OCI-M2 (cell line): ENCODE measurements around the gene CDH23.

Experiments
- DNase-seq: peaks from one replicate; lab custom pipeline; 2025; ENCODE audit not compliant: unreplicated experiment; lab: John Stamatoyannopoulos, UW

Gene CDH23

DNA sequence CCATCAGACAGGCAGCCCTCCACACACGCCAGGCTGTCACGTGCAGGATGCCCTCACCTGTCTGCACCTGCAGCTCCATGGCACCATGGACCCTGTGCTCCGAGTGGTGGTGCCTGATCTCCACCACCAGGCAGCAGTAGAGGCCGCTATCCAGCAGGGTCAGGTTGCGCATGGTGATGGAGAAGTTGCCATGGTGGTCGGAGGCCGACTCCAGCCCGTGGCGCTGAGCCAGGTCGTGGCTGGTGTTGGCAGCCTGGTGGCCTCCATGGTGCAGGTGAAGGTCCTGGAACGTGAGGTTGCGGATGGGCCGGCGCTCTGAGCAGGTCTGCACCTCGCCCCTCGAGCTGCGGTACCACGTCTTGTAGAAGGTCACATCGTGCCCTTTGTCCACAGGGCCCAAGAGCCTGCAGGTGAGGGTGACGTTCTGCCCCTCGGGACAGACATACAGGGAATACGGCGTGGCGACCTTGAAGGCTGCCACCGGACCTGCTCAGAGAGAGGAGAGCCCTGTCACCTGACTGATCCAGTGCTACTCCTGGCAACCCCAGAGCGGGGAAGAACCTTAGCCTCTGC is 364.9 kb downstream of the CDH23 start:
- DNase-seq = no peak

DNA sequence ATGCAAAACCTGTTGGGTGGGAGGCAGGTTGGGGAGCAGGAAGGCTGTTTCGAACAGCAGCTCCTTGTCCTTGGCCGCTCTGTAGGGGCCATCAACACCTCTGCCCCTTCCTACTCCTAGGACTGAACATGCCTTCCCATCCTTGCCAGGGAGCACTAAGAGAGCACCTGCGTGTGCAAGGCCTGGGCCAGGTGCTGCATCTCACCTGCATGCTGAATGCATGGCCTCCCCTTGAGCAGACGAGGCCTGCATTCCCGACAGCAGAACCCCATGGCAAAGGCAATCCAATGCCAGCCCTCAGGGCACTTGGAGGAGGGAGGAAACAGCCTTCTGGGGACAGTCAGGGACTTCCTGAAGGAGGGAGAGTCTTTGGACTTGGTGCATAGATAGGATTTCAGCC is 365.6 kb downstream of the CDH23 start:
- no peak for DNase-seq

DNA sequence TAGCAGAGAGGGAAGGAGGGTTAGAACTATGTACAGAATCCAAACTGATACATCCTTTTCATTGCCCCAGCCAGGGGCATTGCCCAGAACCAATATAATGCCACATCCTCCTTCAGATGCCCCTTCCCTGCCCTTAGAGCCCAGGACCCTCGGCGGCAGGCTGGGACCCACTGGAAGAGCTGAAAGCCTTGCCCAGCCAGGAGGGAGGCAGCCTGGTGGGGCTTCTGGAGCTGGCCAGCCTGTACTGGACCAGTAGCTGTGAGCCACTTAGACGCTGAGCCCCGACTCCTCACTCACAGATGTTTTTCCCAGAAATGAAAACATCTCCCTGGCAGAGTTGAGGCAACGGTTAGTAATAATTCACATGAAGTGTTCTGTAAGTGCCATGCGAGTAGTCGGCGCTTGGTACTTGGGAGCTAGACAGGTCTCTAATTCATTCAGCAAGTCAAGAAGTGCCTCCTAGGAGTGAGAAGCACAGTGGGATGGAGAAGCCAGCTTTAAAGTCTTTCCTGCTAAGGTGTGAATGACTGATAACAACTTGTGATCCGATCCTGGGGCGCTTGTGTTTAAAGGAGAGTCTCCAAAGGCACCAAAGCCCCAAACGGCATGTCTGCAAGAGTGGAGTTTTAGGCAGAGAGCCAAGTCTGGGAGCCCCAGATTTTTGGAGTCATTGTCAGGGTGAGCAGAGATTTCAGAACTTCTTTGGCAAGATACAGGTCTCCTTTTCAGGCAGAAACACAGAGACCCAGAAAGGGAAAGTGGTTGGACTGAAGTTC is 366.8 kb downstream of the CDH23 start:
- no peak for DNase-seq

DNA sequence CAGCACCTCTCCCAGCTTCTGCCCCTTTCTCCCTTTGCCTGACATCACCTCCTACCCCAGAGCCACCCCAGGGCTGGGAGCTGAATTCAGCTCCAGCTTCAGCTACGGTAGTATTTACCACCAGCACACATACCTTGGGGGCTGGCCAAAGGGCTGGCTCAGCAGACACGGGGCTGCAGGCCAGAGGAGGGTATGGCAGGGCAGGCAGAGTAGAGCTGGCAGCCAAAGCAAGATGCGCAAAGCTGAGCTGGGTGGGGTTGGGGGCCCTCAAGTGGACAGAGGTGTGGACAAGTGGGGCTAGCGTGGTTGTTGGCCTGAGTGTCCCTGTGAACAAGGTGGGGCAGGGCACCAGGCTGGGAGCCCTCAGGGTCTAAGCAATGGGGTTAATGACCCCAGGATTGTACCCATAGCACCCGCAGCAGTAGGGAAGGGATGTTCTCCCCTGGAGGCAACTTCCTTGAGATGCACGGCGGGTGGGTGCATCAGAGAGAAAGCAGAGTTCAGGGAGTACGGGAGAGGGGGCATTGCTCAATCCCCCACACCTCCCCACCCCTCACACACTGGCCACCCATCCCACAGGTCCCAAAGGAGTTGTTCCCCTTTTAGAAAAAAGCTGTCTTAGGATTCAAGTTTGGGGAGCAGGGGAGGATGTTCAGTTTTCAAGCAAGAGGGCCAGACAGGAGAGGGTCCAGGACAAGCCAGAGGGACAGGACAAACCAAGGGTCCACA is 368.6 kb downstream of the CDH23 start:
- no peak for DNase-seq

DNA sequence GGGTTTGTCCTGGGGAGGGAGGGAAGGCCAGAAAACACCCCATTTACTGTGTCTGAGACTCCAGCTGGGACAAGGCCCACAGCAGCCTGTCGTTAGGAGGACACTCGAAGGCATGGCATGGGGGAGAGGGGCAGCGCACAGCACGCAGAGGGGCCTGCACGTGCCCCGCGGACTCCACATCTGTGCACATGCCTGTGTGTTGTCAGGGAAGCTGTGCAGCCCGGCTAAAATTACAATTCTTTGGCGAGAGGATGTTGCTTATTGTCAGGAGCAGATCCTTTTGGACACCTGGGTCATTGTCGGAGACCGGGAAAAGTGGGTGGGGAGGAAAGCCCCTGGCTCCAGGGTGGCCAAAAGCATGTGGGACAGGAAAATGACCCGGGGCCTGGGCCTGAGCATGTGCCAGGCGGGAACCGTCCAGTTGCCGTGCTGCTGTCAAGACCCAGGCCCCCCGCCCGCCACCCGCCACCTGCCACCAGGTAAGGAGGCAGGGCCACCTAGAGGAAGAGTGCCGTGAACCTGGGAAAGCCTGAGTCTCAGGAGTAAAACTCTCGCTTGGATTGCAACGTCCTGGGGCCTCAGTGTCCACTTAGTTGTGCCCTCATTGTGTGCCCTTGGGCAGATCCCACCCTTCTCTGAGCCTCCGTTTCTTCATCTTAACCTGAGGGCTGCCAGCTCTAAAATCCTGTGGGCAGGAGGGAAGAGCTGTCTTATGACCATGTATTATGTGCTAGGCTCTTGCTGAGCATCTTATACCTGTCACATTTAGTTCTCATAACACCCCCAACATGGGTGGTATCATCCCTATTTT is 369.4 kb downstream of the CDH23 start:
- DNase-seq = no peak

DNA sequence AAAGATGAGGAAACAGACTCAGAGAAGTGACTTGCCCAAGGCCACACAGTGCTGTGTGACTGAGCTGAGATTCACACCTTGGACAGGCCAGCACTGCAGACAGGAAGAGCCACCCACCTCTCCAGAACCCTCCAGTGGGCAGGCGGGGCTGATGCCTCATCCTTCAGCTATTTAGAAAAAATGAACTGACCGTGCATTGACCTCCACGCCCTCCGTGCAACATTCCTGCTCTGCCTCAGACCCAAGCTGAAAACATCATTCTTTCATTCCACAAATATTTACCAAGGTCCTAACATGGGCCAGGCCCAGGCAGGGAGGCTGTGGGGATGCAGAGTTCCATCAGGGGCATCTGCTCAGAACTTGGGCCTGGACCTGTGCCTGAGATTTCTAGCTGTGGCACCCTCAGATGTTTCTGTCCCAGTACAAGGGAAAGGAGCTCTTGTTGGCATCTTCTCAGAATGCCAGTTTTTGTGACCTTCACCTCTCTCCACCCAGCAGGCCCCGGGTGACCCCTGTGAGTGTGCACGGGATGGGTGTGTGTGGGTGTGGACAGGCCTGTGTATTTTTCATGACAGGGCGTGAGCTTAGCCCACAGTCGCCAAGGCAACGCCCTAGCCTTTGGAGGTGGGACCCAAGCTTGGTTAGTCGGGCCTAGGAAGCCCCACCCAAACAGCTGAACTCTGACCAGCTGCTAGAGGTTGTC is 370.1 kb downstream of the CDH23 start:
- DNase-seq = no peak

DNA sequence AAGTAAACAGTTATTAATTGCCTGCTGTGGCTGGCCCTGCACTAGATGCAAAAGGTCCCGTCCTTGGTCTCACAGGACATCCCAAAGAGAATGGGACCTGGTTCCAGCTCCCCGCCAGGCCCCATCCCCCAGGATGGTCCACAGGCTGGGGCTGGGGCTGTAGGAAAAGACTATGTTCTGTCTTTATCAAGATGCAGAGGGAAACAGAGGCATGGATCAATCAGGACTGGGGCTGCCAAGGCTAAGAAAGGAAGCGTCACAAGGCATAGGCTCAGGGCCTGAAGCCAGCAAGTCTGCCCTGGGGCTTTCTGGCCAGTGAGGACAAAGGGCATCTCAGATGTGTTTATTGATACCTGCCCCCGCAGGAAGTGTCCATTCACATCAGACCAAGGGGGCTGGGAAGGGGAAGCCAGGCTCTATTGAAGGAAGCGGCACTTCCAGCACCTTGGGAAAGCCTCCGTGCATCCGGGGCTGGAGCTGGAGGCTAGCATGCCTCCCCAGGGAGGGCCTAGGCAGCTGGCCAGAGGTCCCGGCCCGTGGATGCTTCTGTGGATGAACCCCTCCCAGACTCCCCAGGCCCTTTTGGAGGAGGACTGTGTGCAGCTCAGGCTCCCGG is 370.8 kb downstream of the CDH23 start:
- no peak for DNase-seq

DNA sequence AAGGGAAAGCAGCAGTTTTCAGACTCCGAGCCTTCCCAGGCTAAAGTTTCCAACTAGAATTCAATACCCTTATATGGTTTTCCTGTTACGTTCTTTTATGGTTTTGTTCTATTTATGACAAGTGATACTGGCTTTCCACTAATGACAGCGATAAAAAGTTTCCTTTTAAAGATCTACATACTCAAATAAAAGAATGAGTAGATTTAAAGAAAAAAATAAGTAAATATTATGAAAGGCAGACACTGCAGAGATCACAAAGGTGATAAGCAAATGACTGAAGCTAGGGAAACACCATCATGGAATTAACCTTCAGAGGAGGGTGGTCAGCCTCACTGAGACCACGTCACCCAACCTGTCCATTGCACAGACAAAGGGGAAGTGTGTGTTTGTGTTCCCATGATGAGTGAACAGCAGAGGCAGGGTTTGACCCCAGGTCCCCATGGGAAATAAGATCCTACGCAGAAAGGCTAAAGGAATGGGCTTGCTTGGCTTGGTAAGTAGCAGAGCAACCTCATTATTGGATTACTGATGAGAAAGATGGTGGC is 372.6 kb downstream of the CDH23 start:
- DNase-seq = no peak

DNA sequence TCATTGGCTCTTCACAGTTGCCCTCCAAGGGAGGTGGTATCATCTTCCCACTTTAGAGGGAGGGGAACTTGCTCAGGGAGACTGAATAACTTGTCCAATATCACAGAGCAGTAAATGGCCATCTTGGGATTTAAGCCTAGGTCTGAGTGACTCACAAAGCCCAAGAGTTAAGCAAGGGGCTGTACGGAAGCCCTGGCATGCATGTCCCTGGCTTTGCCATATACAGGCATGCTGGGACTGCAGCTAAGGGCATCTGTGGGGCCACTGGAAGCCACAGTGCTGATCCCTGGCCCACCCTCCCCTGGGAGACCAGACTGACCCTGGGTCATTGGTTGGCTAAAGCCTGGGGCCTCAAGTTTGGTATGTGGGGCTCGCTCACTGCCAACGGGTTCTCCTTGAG is 373.5 kb downstream of the CDH23 start:
- DNase-seq = no peak

DNA sequence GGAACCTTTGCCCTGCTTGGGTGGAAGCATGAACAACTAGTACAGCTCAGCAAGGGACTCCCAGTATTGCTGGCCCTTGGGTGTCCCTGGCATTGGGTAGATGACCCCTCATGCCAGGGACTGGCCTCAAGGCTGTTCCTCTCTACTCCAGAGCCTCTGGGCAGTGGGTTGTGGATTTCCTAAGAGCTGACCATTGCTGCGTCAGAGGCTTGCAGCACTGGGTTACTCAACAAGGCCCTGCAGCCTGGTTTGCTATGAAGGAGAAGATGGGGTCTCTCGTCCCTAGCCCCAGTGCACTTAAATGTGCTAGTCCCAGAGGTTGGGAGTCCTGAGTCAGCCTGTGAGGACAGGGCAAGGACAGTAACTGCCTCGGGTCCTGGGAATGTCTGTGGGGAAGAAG is 374.1 kb downstream of the CDH23 start:
- no peak for DNase-seq

DNA sequence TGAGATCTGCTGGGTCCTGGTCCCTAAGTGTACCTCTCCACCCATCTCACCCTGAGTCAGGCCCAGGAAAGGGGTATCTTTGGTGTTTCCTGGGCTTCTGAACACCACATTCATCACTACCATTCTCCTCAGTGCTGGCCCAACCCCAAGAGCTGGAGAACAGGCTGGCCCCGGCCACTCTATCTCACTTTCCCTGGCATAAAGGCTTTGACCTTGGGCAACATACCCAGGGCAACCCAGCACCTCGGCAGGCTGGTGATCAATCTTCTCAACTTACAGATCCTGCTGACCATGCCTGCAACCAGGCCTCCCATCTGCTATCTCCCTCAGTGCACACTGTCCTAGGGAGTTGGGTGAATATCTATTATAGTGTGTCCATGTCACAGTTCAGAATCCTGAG is 374.5 kb downstream of the CDH23 start:
- DNase-seq = no peak

DNA sequence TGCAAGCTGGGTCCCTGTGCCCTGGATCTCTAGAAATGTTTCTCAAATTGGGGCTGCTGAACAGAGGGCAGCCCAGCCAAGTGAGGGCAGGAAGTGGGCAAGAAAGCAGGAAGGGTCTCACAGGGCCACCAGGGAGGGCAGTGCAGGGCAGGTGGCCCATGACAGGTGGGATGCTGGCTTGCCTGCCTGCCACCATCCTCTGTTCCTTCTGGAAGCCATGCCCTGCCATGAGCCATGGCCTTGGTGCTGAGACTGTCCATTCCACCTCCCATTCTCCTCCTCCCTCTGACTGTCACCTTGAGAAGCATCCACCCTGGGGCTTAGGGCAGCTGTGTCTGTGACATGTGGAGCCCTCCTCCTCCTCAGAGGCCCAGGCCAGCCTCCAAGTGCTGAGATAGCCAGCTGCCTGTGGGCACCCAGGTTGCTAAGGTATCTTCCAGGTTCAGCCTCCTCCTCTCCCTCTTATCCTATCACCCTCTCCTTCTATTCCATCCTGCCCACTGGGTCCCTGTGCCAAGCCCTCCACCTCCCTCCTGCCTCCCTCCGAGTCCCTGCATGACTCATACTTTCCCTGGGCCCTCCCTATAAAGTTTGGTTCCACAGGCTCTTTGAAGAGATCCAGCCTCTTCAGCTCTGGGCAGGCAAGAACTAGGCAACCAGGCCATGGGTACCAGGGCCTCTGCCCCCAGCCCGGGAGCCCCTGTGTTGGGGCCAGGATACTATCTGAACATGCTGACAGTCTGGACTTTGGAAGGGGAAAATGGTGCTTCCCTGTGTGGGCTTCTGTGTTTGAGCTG is 375.3 kb downstream of the CDH23 start:
- no peak for DNase-seq

DNA sequence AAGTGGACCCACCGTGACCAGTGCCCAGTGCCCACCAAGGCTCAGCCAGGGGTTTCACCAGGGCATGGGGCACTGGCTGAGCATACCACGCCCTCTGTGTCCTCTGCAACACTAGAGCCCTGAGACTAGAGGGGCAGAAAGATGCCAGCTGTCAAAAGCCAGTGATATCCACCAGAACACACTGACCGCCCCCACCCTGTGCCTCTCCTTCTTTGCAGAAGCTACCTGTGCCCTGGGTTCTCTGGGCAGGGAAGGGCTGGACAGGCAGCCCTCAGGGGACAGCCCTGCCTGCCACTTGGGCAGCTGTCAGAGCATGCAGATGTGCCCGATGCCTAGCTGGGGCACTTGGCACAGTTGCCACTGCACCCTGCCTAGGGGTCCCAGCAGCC is 376.1 kb downstream of the CDH23 start:
- DNase-seq = no peak

DNA sequence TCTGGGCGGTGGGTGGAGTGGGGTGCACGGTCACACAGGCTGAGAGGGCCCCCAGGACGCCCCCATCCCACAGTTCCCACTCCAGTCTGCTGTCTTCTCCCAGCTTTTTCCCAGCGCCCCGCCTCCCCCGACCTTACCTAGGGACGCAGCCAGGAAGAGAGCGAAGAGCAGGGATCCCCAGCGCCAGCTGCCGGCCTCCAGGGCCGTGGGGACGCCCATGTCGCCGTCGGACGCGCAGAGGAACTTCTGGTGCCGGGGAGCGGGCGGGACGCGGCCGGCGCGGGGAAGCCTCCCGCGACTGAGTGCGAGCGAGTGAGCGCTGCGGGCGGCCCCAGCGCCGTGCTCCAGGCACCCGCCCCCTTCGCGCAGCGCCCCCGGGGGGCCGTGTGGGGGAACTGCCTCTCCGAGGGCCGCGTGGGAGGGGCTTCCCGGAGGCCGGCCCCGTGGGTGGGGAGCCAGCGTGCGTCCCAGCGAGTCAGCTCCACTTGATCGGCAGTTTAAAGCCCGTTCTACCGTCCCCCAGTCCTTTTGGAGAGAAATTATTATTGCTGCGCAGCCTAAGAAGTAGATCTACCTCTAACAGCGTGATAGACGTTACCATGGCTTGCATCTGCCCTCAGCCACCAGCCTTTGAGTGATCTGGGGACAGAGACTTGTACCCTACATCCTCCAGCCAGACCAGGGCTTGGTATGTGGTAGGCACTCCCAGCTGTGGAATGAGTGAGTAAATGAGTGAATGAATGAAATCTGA is 376.7 kb downstream of the CDH23 start, which contains the start of gene VSIR:
Gene VSIR (minus strand): TSS at position 300 of the 751 bp plus-strand sequence. CDS start 81 bp downstream, at position 219.
- no peak for DNase-seq

DNA sequence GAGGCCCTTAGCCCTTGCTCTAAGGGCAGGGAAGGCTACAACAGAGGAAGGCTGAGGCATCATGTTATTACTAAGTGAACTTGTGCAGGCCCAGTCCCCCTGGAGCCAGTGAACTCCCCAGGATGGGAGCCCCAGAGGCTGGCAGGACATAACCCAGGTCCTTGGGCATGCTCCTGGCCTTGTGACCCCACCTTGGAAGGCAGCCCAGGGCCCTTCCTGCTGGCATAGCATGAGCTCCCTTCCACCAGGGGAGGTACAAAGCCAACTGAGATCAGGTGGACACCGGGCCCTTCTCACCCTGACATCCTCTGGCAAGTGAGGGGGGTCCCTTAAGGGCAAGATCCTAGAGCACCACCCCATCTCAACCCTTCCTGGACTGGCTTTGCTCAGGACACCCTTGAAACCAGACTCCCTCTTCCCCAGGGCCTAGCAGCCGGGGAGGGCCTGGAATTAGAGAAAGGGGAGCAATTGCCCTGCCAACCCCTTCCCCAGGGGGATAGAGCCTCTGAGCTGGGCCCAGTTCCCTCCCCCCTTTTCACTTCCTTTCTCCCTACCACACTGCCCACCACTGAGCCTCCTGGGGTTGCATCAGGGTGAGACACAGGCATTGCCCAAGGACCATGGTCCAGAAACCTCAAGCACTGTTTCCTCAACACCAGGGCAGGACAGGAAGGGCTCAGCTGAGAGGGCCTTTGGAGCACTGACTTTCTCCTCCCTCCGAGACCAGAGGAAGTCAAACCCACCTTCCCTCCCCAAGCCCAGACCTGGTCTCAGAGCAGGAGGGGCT is 378.4 kb downstream of the CDH23 start:
- no peak for DNase-seq

DNA sequence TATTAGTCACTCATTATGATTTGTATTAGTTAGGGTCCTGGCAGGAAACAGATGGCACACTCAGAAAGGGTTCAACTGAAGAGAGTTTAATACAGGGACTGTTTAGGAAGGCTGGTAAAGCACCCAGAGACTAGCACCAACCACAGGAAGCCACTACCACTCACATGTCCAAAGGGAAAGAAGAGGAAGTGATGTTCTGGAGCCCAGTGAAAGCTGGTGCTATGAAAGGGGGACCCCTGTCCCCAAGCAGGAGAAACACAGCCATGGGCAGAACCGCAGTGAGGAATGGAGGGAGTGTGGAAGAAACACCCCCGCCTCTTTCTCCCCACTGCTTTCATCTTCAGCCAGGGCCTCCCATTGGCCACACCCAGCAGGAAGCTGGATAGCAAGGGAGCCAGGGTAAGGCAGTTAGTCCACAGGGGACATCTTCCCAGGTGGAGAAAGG is 379.8 kb downstream of the CDH23 start:
- DNase-seq = no peak

DNA sequence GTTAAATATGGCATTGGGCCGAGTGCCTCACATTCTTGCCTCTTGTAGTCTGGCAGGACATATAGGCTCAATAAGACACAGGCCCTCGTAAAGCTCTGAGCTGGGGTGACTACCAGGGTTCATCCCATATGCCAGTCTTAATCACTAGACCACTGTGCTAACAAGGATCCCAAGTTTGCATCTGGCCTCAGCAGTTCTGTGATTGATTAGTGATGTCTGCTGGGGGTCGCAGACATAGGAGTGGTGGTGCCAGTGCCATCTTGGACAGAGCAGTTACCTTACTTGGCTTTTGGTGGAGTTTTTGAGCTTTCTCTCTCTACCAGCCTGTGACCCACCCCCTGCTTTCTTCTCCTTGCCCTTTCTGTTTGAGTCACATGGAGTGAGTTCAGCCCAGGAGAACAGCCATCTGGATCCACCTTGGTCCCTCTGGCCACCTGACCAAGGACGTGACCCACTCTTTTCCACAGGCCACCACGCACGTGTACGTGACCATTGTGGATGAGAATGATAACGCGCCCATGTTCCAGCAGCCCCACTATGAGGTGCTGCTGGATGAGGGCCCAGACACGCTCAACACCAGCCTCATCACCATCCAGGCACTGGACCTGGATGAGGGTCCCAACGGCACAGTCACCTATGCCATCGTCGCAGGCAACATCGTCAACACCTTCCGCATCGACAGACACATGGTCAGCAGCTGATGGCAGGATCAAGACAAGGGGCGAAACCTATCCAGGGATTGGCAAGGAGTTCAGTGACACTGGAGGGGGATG is 380.7 kb downstream of the CDH23 start:
- DNase-seq = no peak
